ENCODE measurements around the gene MSI2. TPM values are rescaled to one million over a fixed set of nuclear protein-coding genes. Genes with fewer than 3 reads are reported as not detected.
A peak's percentile ranks its signal among the peaks of the same experiment; 100 is the strongest.

MSI2 gene
- total and polyA plus RNA-seq, 2 experiments from 2014 or later, result 18.9 to 41.8 TPM

- TF ChIP-seq, protein P1, sequence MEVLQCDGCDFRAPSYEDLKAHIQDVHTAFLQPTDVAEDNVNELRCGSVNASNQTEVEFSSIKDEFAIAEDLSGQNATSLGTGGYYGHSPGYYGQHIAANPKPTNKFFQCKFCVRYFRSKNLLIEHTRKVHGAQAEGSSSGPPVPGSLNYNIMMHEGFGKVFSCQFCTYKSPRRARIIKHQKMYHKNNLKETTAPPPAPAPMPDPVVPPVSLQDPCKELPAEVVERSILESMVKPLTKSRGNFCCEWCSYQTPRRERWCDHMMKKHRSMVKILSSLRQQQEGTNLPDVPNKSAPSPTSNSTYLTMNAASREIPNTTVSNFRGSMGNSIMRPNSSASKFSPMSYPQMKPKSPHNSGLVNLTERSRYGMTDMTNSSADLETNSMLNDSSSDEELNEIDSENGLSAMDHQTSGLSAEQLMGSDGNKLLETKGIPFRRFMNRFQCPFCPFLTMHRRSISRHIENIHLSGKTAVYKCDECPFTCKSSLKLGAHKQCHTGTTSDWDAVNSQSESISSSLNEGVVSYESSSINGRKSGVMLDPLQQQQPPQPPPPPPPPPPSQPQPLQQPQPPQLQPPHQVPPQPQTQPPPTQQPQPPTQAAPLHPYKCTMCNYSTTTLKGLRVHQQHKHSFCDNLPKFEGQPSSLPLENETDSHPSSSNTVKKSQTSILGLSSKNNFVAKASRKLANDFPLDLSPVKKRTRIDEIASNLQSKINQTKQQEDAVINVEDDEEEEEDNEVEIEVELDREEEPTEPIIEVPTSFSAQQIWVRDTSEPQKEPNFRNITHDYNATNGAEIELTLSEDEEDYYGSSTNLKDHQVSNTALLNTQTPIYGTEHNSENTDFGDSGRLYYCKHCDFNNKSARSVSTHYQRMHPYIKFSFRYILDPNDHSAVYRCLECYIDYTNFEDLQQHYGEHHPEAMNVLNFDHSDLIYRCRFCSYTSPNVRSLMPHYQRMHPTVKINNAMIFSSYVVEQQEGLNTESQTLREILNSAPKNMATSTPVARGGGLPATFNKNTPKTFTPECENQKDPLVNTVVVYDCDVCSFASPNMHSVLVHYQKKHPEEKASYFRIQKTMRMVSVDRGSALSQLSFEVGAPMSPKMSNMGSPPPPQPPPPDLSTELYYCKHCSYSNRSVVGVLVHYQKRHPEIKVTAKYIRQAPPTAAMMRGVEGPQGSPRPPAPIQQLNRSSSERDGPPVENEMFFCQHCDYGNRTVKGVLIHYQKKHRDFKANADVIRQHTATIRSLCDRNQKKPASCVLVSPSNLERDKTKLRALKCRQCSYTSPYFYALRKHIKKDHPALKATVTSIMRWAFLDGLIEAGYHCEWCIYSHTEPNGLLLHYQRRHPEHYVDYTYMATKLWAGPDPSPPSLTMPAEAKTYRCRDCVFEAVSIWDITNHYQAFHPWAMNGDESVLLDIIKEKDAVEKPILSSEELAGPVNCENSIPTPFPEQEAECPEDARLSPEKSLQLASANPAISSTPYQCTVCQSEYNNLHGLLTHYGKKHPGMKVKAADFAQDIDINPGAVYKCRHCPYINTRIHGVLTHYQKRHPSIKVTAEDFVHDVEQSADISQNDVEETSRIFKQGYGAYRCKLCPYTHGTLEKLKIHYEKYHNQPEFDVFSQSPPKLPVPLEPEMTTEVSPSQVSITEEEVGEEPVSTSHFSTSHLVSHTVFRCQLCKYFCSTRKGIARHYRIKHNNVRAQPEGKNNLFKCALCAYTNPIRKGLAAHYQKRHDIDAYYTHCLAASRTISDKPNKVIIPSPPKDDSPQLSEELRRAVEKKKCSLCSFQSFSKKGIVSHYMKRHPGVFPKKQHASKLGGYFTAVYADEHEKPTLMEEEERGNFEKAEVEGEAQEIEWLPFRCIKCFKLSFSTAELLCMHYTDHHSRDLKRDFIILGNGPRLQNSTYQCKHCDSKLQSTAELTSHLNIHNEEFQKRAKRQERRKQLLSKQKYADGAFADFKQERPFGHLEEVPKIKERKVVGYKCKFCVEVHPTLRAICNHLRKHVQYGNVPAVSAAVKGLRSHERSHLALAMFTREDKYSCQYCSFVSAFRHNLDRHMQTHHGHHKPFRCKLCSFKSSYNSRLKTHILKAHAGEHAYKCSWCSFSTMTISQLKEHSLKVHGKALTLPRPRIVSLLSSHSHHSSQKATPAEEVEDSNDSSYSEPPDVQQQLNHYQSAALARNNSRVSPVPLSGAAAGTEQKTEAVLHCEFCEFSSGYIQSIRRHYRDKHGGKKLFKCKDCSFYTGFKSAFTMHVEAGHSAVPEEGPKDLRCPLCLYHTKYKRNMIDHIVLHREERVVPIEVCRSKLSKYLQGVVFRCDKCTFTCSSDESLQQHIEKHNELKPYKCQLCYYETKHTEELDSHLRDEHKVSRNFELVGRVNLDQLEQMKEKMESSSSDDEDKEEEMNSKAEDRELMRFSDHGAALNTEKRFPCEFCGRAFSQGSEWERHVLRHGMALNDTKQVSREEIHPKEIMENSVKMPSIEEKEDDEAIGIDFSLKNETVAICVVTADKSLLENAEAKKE (CRISPR knock-in tag; IDR thresholded peaks at IDR 0.05), result no peak
- TF ChIP-seq POLR2AphosphoS5 (IDR thresholded peaks at IDR 0.05; ENCODE audit: low read depth), result no peak
These were observed 101.1 kb downstream of the MSI2 start (continued) for GRCh38 chr17:57357392-57357784.

- Histone ChIP-seq H3K4me3 (no peak overlapping the region), H2AFZ (no peak overlapping the region), H4K20me1 (replicated peaks; ENCODE audit: insufficient read depth) (no peaks in the 10 kb centered on the region; the same call in 1 of the 2 replicates)
- TF ChIP-seq EZH2phosphoT487 (IDR thresholded peaks at IDR 0.05; ENCODE audit: unreplicated experiment) (no peak), CREB1 (CRISPR knock-in tag; IDR thresholded peaks at IDR 0.05; ENCODE audit: low read depth) (no peak), ETS1 (IDR thresholded peaks at IDR 0.05) (no peak), POLR2AphosphoS5 (IDR thresholded peaks at IDR 0.05; ENCODE audit: low read depth) (no peak), ZNF114 (CRISPR knock-in tag; IDR thresholded peaks at IDR 0.05) (no peak), JUNB (IDR thresholded peaks at IDR 0.05; ENCODE audit: unreplicated experiment) (no peak), STAT1 (IDR thresholded peaks at IDR 0.05; ENCODE audit: unreplicated experiment) (no peak), ZNF331 (CRISPR knock-in tag; IDR thresholded peaks at IDR 0.05; ENCODE audit: low read depth) (no peak), REST (IDR thresholded peaks at IDR 0.05; ENCODE audit: unreplicated experiment) (no peak), EZH2 (IDR thresholded peaks at IDR 0.05; ENCODE audit: low read depth, unreplicated experiment) (no peak), NANOG (IDR thresholded peaks at IDR 0.05; ENCODE audit: borderline replicate concordance) (no peak)
- TF ChIP-seq, protein P2, sequence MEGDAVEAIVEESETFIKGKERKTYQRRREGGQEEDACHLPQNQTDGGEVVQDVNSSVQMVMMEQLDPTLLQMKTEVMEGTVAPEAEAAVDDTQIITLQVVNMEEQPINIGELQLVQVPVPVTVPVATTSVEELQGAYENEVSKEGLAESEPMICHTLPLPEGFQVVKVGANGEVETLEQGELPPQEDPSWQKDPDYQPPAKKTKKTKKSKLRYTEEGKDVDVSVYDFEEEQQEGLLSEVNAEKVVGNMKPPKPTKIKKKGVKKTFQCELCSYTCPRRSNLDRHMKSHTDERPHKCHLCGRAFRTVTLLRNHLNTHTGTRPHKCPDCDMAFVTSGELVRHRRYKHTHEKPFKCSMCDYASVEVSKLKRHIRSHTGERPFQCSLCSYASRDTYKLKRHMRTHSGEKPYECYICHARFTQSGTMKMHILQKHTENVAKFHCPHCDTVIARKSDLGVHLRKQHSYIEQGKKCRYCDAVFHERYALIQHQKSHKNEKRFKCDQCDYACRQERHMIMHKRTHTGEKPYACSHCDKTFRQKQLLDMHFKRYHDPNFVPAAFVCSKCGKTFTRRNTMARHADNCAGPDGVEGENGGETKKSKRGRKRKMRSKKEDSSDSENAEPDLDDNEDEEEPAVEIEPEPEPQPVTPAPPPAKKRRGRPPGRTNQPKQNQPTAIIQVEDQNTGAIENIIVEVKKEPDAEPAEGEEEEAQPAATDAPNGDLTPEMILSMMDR (conservative IDR thresholded peaks at IDR 0.05; ENCODE audit: low read depth in 2 of 2), result no peak
These were observed 101.6 kb downstream of the MSI2 start for GRCh38 chr17:57357830-57358430.

More at GRCh38 chr17:57357830-57358430, 101.6 kb downstream of the MSI2 start:
- Mint-ChIP-seq H3K36me3 (ENCODE audit: low read depth) (no peaks in the 10 kb centered on the region; the same call in 2 of the 3 replicates), H3K4me3 (no peak overlapping the region), H3K9me3 (no peaks in the 10 kb centered on the region), H3K27me3 (ENCODE audit: insufficient read depth, low read depth, poor library complexity) (no peaks in the 10 kb centered on the region), H3K4me1 (peaks cover 48% of the 10 kb centered on the region), H3K27ac (0 out of 2 replicates have a peak overlapping the region, but pooled peaks have one; percentile 1)
- Histone ChIP-seq H3K4me1 (ENCODE audit: insufficient read depth) (peaks cover 24% of the 10 kb centered on the region), H3K4me2 (no peak overlapping the region), H3K9me2 (ENCODE audit: insufficient read depth) (peaks cover 15% of the 10 kb centered on the region; the same call in 1 of the 2 replicates), H3K79me2 (replicated peaks; ENCODE audit: insufficient read depth) (peaks cover 42% of the 10 kb centered on the region), H3K27me3 (ENCODE audit: insufficient read depth) (no peaks in the 10 kb centered on the region), H3F3A (replicated peaks; ENCODE audit: low read depth) (no peaks in the 10 kb centered on the region), H3K36me3 (ENCODE audit: insufficient read depth) (no peaks in the 10 kb centered on the region), H3K27ac (ENCODE audit: low read depth) (no peak overlapping the region)
- no peak for DNase-seq (ENCODE audit: low spot score)
- ATAC-seq, result no peak

All from GM23338 (cell line).